Measurements from ENCODE around the gene OSBP2.

The OSBP2 gene

DNA sequence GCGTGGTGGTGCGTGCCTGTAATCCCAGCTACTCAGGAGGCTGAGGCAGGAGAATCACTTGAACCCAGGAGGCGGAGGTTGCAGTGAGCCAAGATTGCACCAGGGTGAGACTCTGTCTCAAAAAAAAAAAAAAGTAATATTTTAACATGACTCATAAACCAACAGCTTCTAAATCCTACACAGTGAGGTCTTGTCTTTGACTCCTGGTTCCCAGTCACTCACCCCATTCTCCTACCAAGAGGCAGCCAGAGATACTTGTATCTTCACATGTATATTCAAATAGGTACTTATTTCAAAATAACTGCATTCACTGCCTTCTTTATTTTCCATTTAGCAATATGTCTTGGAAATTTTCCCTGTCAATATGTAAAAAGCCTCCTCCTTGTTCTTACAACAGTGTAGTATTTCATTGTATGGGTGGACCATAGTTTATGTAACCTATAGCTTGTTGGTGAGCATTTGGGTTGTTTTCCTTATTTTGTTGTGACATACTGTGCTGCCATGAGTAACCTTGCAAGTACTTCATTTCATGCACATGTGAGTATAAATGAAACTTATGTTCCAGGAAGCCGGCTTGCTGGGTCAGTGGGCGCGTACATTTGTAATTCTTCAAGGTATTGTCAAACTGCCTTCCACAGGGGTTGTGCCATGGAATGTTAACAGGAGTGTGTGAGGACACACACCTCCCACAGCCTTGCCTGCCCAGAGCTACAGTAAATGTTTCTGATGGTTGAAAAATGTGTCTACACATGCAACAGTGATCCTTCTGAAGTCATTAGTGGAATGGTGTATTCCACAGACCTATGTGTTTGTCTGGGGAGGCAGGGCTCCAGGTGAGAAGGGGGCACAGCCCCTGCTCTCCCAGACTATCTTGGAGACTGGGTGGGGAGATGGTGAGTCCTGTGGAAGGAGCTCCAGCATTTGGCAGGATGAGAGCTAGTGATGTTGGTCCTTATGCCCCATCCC is 47.9 kb downstream of the OSBP2 start:
- H3K9me3 ChIP-seq (ENCODE audit: control insufficient read depth, low read length), result no peaks in the 10 kb centered on the region
- no peaks in the 10 kb centered on the region for H3K79me2 ChIP-seq
- H3K27ac ChIP-seq, result no peak overlapping the region
- H3K9ac ChIP-seq, result no peak overlapping the region
- H3K4me3 ChIP-seq (ENCODE audit: low read depth, low read length), result no peak overlapping the region
- no peak overlapping the region for H3K4me2 ChIP-seq (ENCODE audit: low read length)
- H3K27me3 ChIP-seq (ENCODE audit: control insufficient read depth, insufficient read depth, low read length), result no peaks in the 10 kb centered on the region
- H3K4me1 ChIP-seq, result no peaks in the 10 kb centered on the region
- TF ChIP-seq CTCF (IDR thresholded peaks at IDR 0.05), result no peak
- no peak overlapping the region for H2AFZ ChIP-seq
- H3K36me3 ChIP-seq (ENCODE audit: control insufficient read depth, insufficient read depth, low read length), result no peaks in the 10 kb centered on the region

- Histone ChIP-seq H3K4me3 (ENCODE audit: low read depth, low read length) (no peak overlapping the region), H2AFZ (no peak overlapping the region), H3K4me2 (ENCODE audit: low read length) (no peak overlapping the region), H3K27me3 (ENCODE audit: control insufficient read depth, insufficient read depth, low read length) (no peaks in the 10 kb centered on the region), H3K36me3 (ENCODE audit: control insufficient read depth, insufficient read depth, low read length) (no peaks in the 10 kb centered on the region), H3K79me2 (no peaks in the 10 kb centered on the region), H3K9ac (no peak overlapping the region), H3K9me3 (ENCODE audit: control insufficient read depth, low read length) (no peaks in the 10 kb centered on the region), H3K4me1 (no peaks in the 10 kb centered on the region), H3K27ac (no peak overlapping the region)
- TF ChIP-seq CTCF (IDR thresholded peaks at IDR 0.05), result no peak
These were observed 48.8 kb downstream of the OSBP2 start for GRCh38 chr22:30743257-30744020.

GRCh38 chr22:30744224-30744623 is 49.5 kb downstream of the OSBP2 start:
- H3K4me3 ChIP-seq (ENCODE audit: low read depth, low read length), result no peak overlapping the region
- no peaks in the 10 kb centered on the region for H3K79me2 ChIP-seq
- H3K27ac ChIP-seq, result no peak overlapping the region
- no peaks in the 10 kb centered on the region for H3K36me3 ChIP-seq (ENCODE audit: control insufficient read depth, insufficient read depth, low read length)
- no peak for TF ChIP-seq CTCF (IDR thresholded peaks at IDR 0.05)
- H2AFZ ChIP-seq, result no peak overlapping the region
- no peak overlapping the region for H3K9ac ChIP-seq
- H3K27me3 ChIP-seq (ENCODE audit: control insufficient read depth, insufficient read depth, low read length), result no peaks in the 10 kb centered on the region
- no peak overlapping the region for H3K4me2 ChIP-seq (ENCODE audit: low read length)
- no peaks in the 10 kb centered on the region for H3K4me1 ChIP-seq
- H3K9me3 ChIP-seq (ENCODE audit: control insufficient read depth, low read length), result no peaks in the 10 kb centered on the region

DNA sequence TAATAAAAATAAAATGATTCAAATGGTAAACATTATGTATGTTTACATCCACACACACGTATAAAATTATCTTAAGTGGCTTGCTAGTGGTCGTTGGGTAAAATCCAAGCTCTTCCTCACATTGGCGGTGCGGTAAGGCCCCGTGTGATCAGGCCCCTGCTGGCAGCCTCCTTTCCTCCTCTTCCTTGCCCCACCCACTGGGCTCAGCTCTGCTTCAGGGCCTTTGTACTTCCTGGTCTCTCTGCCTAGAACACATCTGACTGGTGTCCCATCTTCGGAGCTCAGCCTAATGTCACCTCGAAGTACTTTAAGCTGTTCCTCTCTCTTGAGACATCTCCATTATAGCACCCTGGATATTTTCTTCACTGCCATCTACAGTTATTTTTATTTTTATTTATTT is 52.8 kb downstream of the OSBP2 start:
- no peak for TF ChIP-seq CTCF (IDR thresholded peaks at IDR 0.05)
- no peak overlapping the region for H3K4me2 ChIP-seq (ENCODE audit: low read length)
- no peak overlapping the region for H2AFZ ChIP-seq
- no peaks in the 10 kb centered on the region for H3K79me2 ChIP-seq
- H3K36me3 ChIP-seq (ENCODE audit: control insufficient read depth, insufficient read depth, low read length), result no peaks in the 10 kb centered on the region
- H3K4me3 ChIP-seq (ENCODE audit: low read depth, low read length), result no peak overlapping the region
- no peak overlapping the region for H3K9ac ChIP-seq
- no peaks in the 10 kb centered on the region for H3K27me3 ChIP-seq (ENCODE audit: control insufficient read depth, insufficient read depth, low read length)
- H3K9me3 ChIP-seq (ENCODE audit: control insufficient read depth, low read length), result no peaks in the 10 kb centered on the region
- H3K4me1 ChIP-seq, result no peaks in the 10 kb centered on the region
- H3K27ac ChIP-seq, result no peak overlapping the region
